ENCODE results near the gene SPATA7.

- no peak for TF ChIP-seq POLR2A (IDR thresholded peaks at IDR 0.05)
- TF ChIP-seq CTCF (IDR thresholded peaks at IDR 0.05): no peak
- no peak for TF ChIP-seq EP300 (IDR thresholded peaks at IDR 0.05)
Measured at GRCh38 chr14:88348546-88348945, 36.9 kb upstream of the SPATA7 start.
